ENCODE data around the gene GORASP1.

- TF ChIP-seq CTCF (IDR thresholded peaks at IDR 0.05) (no peak), POLR2A (IDR thresholded peaks at IDR 0.05) (no peak)
These were observed 37.4 kb upstream of the GORASP1 start for GRCh38 chr3:39144748-39145380.
